ENCODE data around the gene C2CD2. TPM values are rescaled to one million over a fixed set of nuclear protein-coding genes. Genes with fewer than 3 reads are reported as not detected.

The C2CD2 gene
- total RNA-seq, 4 donors from 2014 or later, result 6.7 to 22.3 (median 17.3) TPM

DNA sequence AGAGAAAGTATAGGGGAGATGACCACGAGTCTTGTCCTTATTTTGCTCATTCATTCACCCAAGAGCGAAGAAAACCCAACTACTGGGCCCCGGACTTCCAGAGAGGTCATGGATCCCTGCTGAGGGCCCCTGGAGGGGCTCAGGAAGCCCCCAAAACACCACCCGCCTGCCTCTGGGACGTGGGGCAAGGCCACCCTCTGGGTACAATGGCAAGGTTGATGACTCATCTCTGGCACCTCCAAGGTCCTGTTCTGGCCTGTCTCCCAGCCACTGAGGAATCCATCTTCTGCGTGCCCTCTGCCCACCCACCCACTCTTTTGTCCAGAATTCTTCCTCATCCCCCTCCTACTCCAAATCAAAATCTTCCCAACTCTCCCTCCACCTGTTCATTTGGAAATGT, 53.4 kb downstream of the C2CD2 start:
- Histone ChIP-seq H3K27ac (no peak overlapping the region), H3K4me3 (no peak overlapping the region), H3K9me3 (no peaks in the 10 kb centered on the region), H3K27me3 (no peaks in the 10 kb centered on the region), H3K36me3 (peaks cover 0 to 43% (median 0%) of the 10 kb centered on the region in 3 donors), H3K4me1 (no peaks in the 10 kb centered on the region)
- TF ChIP-seq POLR2A (IDR thresholded peaks at IDR 0.05), result no peak
- TF ChIP-seq, protein P1, sequence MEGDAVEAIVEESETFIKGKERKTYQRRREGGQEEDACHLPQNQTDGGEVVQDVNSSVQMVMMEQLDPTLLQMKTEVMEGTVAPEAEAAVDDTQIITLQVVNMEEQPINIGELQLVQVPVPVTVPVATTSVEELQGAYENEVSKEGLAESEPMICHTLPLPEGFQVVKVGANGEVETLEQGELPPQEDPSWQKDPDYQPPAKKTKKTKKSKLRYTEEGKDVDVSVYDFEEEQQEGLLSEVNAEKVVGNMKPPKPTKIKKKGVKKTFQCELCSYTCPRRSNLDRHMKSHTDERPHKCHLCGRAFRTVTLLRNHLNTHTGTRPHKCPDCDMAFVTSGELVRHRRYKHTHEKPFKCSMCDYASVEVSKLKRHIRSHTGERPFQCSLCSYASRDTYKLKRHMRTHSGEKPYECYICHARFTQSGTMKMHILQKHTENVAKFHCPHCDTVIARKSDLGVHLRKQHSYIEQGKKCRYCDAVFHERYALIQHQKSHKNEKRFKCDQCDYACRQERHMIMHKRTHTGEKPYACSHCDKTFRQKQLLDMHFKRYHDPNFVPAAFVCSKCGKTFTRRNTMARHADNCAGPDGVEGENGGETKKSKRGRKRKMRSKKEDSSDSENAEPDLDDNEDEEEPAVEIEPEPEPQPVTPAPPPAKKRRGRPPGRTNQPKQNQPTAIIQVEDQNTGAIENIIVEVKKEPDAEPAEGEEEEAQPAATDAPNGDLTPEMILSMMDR (IDR thresholded peaks at IDR 0.05), result no peak
- DNase-seq, result no peak

DNA sequence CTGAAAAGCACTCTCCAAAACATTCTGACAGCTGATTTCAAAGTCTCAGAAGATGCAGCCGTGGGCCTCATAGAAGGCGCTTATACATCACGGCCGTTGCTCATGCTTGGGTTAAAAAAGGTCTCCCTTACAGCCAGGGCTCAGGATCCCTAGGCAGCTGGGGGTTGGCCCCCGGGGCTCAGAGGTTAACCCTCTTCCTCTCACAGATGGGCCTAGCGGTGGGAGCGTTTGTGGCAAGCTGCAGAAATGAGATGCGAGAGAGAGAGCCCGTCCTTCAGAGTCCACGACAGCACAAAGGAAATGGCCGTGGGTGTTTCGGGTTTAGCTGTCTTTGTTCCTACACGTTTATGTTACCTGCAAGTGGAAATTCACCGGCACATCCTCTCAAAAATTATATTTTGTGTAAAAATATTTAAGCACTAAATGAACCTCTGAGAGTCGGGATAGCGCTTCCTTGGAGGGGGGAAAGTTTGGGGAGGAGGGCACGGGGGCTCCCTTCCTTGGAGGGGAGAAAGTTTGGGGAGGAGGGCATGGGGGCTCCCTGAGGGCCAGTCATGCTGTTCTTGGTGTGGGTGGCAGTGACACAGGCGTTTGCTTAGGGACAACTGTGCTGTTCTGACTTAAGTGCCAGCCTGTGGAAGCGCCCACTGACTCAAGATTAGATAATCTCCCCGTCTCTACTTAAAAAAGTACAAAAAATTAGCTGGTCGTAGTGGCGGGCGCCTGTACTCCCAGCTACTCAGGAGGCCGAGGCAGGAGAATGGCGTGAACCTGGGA, 54.2 kb downstream of the C2CD2 start:
- H3K27ac ChIP-seq, result no peak overlapping the region
- H3K4me1 ChIP-seq, result no peaks in the 10 kb centered on the region
- no peaks in the 10 kb centered on the region for H3K9me3 ChIP-seq
- TF ChIP-seq, protein P1 (IDR thresholded peaks at IDR 0.05), result no peak
- no peak for TF ChIP-seq POLR2A (IDR thresholded peaks at IDR 0.05)
- DNase-seq, result no peak
- H3K27me3 ChIP-seq, result no peaks in the 10 kb centered on the region
- peaks cover 0 to 36% (median 0%) of the 10 kb centered on the region in 3 donors for H3K36me3 ChIP-seq
- no peak overlapping the region for H3K4me3 ChIP-seq

DNA sequence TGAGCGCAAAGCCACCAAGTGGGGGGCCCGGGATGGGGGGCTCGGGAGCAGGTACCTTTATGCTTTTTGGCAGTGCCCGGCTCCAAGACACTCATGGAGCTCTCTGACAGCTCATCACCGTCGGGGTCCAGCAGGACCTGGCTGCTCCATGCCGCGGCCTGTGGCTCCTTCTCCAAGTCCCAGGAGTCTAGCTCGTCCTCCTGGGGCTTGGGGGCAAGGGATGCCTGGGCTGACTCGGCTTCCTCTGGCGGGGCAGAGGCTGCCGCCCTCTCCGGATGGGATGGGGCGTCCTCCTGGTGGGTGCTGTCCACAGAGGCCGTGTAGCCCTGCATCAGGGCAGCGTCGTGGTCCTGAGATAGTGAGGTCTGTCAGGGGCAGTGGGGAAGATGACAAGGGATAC, 54.8 kb downstream of the C2CD2 start:
- no peak for DNase-seq
- H3K36me3 ChIP-seq, result peaks cover 0 to 34% (median 0%) of the 10 kb centered on the region in 3 donors
- TF ChIP-seq POLR2A (IDR thresholded peaks at IDR 0.05), result no peak
- TF ChIP-seq, protein P1 (IDR thresholded peaks at IDR 0.05), result no peak

DNA sequence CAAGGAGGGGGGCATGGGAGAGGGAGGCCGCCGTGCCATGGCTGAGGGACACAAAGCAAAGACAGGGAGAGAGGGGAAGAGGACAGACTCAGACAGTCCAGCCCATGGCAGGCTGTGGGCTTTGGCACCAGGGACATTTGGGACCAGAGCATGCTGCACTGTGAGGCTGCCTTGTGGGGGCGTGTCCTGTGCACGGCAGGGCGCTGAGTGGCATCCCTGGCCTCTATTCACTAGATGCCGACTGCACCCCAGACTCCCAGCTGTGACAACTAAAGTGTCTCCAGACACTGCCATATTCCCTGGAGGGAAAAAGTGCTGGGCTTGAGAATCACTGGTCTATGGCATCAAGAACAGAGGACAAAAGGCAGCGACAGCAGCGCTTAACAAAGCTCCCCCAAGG, 56.1 kb downstream of the C2CD2 start:
- Histone ChIP-seq H3K9me3 (no peaks in the 10 kb centered on the region), H3K4me1 (no peaks in the 10 kb centered on the region), H3K4me3 (no peak overlapping the region), H3K27me3 (no peaks in the 10 kb centered on the region), H3K27ac (no peak overlapping the region), H3K36me3 (peaks cover 0 to 29% (median 0%) of the 10 kb centered on the region in 3 donors)
- no peak for DNase-seq
- TF ChIP-seq, protein P1 (IDR thresholded peaks at IDR 0.05), result no peak
- no peak for TF ChIP-seq POLR2A (IDR thresholded peaks at IDR 0.05)

More for the DNA sequence above, 54.8 kb downstream of the C2CD2 start:
- Histone ChIP-seq H3K27me3 (no peaks in the 10 kb centered on the region), H3K9me3 (no peaks in the 10 kb centered on the region), H3K4me3 (no peak overlapping the region), H3K4me1 (no peaks in the 10 kb centered on the region), H3K27ac (no peak overlapping the region)

DNA sequence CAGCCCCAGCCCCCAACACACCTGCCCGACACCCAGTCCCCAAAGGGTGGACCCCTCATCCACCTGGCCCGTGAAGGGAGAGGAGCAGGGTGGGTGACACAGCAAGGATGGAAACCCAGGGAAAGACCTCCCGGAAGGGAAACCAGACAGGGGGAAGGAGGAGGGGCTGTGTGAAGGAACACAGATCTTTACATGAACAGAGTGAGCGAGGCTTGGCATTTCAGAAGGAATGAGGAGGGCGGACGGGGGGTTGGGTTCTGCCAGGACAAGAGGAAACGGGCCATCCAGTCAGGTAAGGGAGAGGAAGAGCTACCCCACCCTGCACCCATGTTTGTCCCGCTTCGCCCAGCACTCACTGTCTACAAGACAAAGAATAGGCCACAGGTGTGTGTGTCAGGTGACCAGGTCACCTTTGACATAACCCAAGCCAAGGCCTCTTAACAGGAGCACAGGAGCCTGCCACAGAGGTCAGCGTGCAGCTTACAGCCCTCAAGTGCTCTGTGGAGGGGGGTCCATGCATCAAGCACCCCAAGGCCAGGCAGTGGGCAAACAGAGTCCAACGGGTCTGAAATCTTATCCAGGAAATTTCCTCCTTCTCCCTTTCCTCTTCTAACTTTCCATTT, 56.7 kb downstream of the C2CD2 start:
- H3K36me3 ChIP-seq, result peaks cover 0 to 29% (median 0%) of the 10 kb centered on the region in 3 donors
- no peak for DNase-seq

More for the DNA sequence above, 56.7 kb downstream of the C2CD2 start:
- no peak for TF ChIP-seq POLR2A (IDR thresholded peaks at IDR 0.05)
- Histone ChIP-seq H3K4me3 (no peak overlapping the region), H3K4me1 (no peaks in the 10 kb centered on the region), H3K9me3 (no peaks in the 10 kb centered on the region), H3K27me3 (no peaks in the 10 kb centered on the region), H3K27ac (no peak overlapping the region)

Data from Peyer's patch (tissue), 4 donors.